Cardiac septum (tissue), 1 donor: ENCODE data around the gene IL12RB1. TPM values are rescaled to one million over a fixed set of nuclear protein-coding genes. Genes with fewer than 3 reads are reported as not detected.

Source experiments
- DNase-seq: peaks from one replicate; pipeline ENCODE4 v3.0.0-alpha.2; 2020; ENCODE audit warnings: low spot score
- intact Hi-C: fragments of 100-400 bp; cut with DNase I; formaldehyde crosslinking; loops from one replicate; pipeline ENCODE4 v1.14.0; 2022
- long read RNA-seq: library from polyadenylated mRNA; unstranded; transcript quantifications from one replicate; pipeline ENCODE4 v2.0.0, GENCODE V29; 2021
- total RNA-seq: library from RNA; stranded (reverse); fragmentation: NEBNext Ultra II Directional; extraction: Animal tissue kit (Norgen Biotek cat#: 25700); gene quantifications from one replicate; pipeline ENCODE4 v1.2.1, GENCODE V29; 2021
- donor health status: DM: no; HTN: no; CAD: no.

IL12RB1 gene
- total RNA-seq, result 0.35 TPM
- long read RNA-seq, result 0 reads

- peak; percentile 80 for DNase-seq
- intact Hi-C loops, result no loop called here
These were observed at the start of gene IL12RB1 for GRCh38 chr19:18086590-18087138. Gene IL12RB1 (minus strand): TSS chr19:18086934. CDS start chr19:18086823, 111 bp downstream.

- intact Hi-C loops, result no loop called here
- no peak for DNase-seq
These were observed 49.2 kb upstream of the IL12RB1 start for GRCh38 chr19:18135712-18136584.

GRCh38 chr19:18131841-18132596 lies 45.3 kb upstream of the IL12RB1 start:
- intact Hi-C loops, result no loop called here

GRCh38 chr19:18130523-18131242 lies 43.9 kb upstream of the IL12RB1 start:
- DNase-seq, result no peak
- intact Hi-C loops, result no loop called here

More at GRCh38 chr19:18131841-18132596, 45.3 kb upstream of the IL12RB1 start:
- no peak for DNase-seq

- intact Hi-C loops, result no loop called here
- no peak for DNase-seq
These were observed 42.1 kb upstream of the IL12RB1 start for GRCh38 chr19:18128805-18129204.

GRCh38 chr19:18128044-18128443 lies 41.3 kb upstream of the IL12RB1 start:
- DNase-seq, result no peak
- intact Hi-C loops, result no loop called here

GRCh38 chr19:18126097-18126496 lies 39.4 kb upstream of the IL12RB1 start:
- no peak for DNase-seq
- intact Hi-C loops, result no loop called here

GRCh38 chr19:18123819-18124218 lies 37.1 kb upstream of the IL12RB1 start:
- intact Hi-C loops, result no loop called here
- no peak for DNase-seq

- no peak for DNase-seq
- intact Hi-C loops, result no loop called here
These were observed 36.4 kb upstream of the IL12RB1 start for GRCh38 chr19:18122860-18123795.

GRCh38 chr19:18122424-18122823 lies 35.7 kb upstream of the IL12RB1 start:
- intact Hi-C loops, result no loop called here
- DNase-seq, result no peak

- no peak for DNase-seq
- intact Hi-C loops, result no loop called here
These were observed 34.4 kb upstream of the IL12RB1 start for GRCh38 chr19:18121166-18121565.

- intact Hi-C loops, result no loop called here
- no peak for DNase-seq
These were observed 33.4 kb upstream of the IL12RB1 start for GRCh38 chr19:18120127-18120526.

- intact Hi-C loops, result loop anchor here (5.0 to 10.0 kb wide), 2 partner anchors 33 to 205 kb away; partner anchors contain the start of genes LSM4 and PIK3R2
- DNase-seq, result no peak
These were observed 33.0 kb upstream of the IL12RB1 start for GRCh38 chr19:18119717-18120105.

- no peak for DNase-seq
- intact Hi-C loops, result loop anchor here (5.0 to 10.0 kb wide), 2 partner anchors 33 to 206 kb away; partner anchors contain the start of genes LSM4 and PIK3R2
These were observed 32.4 kb upstream of the IL12RB1 start for GRCh38 chr19:18119013-18119716.

- intact Hi-C loops, result loop anchor here (5.0 to 10.0 kb wide), 2 partner anchors 34 to 206 kb away; partner anchors contain the start of genes LSM4 and PIK3R2
- DNase-seq, result no peak
These were observed 31.8 kb upstream of the IL12RB1 start for GRCh38 chr19:18118420-18119012.

GRCh38 chr19:18117692-18118378 lies 31.1 kb upstream of the IL12RB1 start:
- intact Hi-C loops, result loop anchor here (5.0 to 10.0 kb wide), 2 partner anchors 34 to 207 kb away; partner anchors contain the start of genes LSM4 and PIK3R2
- DNase-seq, result peak; percentile 96

- DNase-seq, result no peak
- intact Hi-C loops, result loop anchor here (5.0 to 10.0 kb wide), 2 partner anchors 35 to 207 kb away; partner anchors contain the start of genes LSM4 and PIK3R2
These were observed 30.6 kb upstream of the IL12RB1 start for GRCh38 chr19:18117364-18117691.
